Right renal pelvis (tissue), 4 donors: ENCODE results near the gene ZSCAN30. TPM values are rescaled to one million over a fixed set of nuclear protein-coding genes. Genes with fewer than 3 reads are reported as not detected.
A peak's percentile ranks its signal among the peaks of the same experiment; 100 is the strongest.
"Not testable (repeated sequence)": the region's sequence is repeated elsewhere in the genome, so short reads cannot be mapped to it uniquely, and the experiment has no call there.

Experiments used
- DNase-seq, 4 donors: peaks; one replicate each; pipeline ENCODE4 v3.0.0-alpha.2; 2013; ENCODE audit warnings: low read depth in 4 of 4, low spot score in 3 of 4, missing footprints in 1 of 4
- polyA plus RNA-seq, 4 donors: library from polyadenylated mRNA; unstranded; fragments of 120-200 nt; gene quantifications; one replicate each; pipeline ENCODE4 v1.2.1, GENCODE V29; 2013; ENCODE audit not compliant: insufficient read length in 4 of 4

ZSCAN30 gene
- polyA plus RNA-seq, 4 donors = 32.7 to 42.5 (median 37.1) TPM

GRCh38 chr18:35240664-35241447 lies 49.2 kb downstream of the ZSCAN30 start, which contains the start of gene ZNF397:
TSS of gene ZNF397 (plus strand) at chr18:35241034. CDS start at chr18:35242471, 1,437 bp downstream.
- peak; percentile 90 to 94 (median 93) for DNase-seq

GRCh38 chr18:35239314-35239713 lies 50.7 kb downstream of the ZSCAN30 start:
- DNase-seq = no peak

GRCh38 chr18:35236571-35237363 lies 53.3 kb downstream of the ZSCAN30 start:
- no peak for DNase-seq

GRCh38 chr18:35231052-35231451 lies 59.0 kb downstream of the ZSCAN30 start:
- DNase-seq = peak; percentile 63 to 73 (median 69)

GRCh38 chr18:35227254-35227653 lies 62.8 kb downstream of the ZSCAN30 start:
- no peak for DNase-seq

GRCh38 chr18:35223797-35224196 lies 66.2 kb downstream of the ZSCAN30 start:
- no peak for DNase-seq

- no peak for DNase-seq
Measured at GRCh38 chr18:35220424-35220823, 69.6 kb downstream of the ZSCAN30 start.

GRCh38 chr18:35219331-35219730 lies 70.7 kb downstream of the ZSCAN30 start:
- not testable (repeated sequence) for DNase-seq

GRCh38 chr18:35216611-35217010 lies 73.4 kb downstream of the ZSCAN30 start:
- DNase-seq = not testable (repeated sequence)

GRCh38 chr18:35215026-35215425 lies 75.0 kb downstream of the ZSCAN30 start:
- DNase-seq = no peak

GRCh38 chr18:35205746-35206458 lies 84.1 kb downstream of the ZSCAN30 start:
- DNase-seq = not testable (repeated sequence)

GRCh38 chr18:35205199-35205712 lies 84.8 kb downstream of the ZSCAN30 start:
- DNase-seq = no peak

GRCh38 chr18:35203067-35203466 lies 87.0 kb downstream of the ZSCAN30 start:
- DNase-seq = no peak

GRCh38 chr18:35201256-35201931 lies 88.6 kb downstream of the ZSCAN30 start:
- DNase-seq = no peak

Other genes starting within 250 kb of the ZSCAN30 start
- 10 to 100 TPM; 28.4 to 32.2 (median 30.4) TPM for gene MAPRE2, start 248.8 kb downstream of the ZSCAN30 start, polyA plus RNA-seq
- 10 to 100 TPM; 45.4 to 58.2 (median 50.1) TPM for gene ZNF397, start 49.2 kb downstream of the ZSCAN30 start, polyA plus RNA-seq
- 10 to 100 TPM; 69.1 to 86.9 (median 85.6) TPM for gene ZNF24, start 54.2 kb upstream of the ZSCAN30 start, polyA plus RNA-seq
- gene ZNF396, start 87.1 kb upstream of the ZSCAN30 start, polyA plus RNA-seq = 1 to 10 TPM; 6.1 to 8.1 (median 6.8) TPM
- 10 to 100 TPM; 24.2 to 34.1 (median 31.6) TPM for gene INO80C, start 207.7 kb upstream of the ZSCAN30 start, polyA plus RNA-seq